Measurements from ENCODE around the gene FEM1B. TPM values are rescaled to one million over a fixed set of nuclear protein-coding genes. Genes with fewer than 3 reads are reported as not detected.

Gene FEM1B
- total RNA-seq, 1 donor from 2014 or later, result 46.7 TPM

GRCh38 chr15:68318008-68318835, 40.7 kb downstream of the FEM1B start:
- no peak overlapping the region for H3K27ac ChIP-seq (replicated peaks)
- DNase-seq, result no peak
- no peaks in the 10 kb centered on the region for H3K27me3 ChIP-seq (ENCODE audit: low read depth)
- no peaks in the 10 kb centered on the region for H3K9me3 ChIP-seq (replicated peaks)
- intact Hi-C loops (cut with micrococcal nuclease), result no loop called here
- H3K4me3 ChIP-seq, result no peak overlapping the region
- H3K36me3 ChIP-seq, result peaks cover 21% of the 10 kb centered on the region
- no peak for TF ChIP-seq CTCF (IDR thresholded peaks at IDR 0.05; ENCODE audit: borderline replicate concordance)
- H3K4me1 ChIP-seq, result peaks cover 11% of the 10 kb centered on the region

DNA sequence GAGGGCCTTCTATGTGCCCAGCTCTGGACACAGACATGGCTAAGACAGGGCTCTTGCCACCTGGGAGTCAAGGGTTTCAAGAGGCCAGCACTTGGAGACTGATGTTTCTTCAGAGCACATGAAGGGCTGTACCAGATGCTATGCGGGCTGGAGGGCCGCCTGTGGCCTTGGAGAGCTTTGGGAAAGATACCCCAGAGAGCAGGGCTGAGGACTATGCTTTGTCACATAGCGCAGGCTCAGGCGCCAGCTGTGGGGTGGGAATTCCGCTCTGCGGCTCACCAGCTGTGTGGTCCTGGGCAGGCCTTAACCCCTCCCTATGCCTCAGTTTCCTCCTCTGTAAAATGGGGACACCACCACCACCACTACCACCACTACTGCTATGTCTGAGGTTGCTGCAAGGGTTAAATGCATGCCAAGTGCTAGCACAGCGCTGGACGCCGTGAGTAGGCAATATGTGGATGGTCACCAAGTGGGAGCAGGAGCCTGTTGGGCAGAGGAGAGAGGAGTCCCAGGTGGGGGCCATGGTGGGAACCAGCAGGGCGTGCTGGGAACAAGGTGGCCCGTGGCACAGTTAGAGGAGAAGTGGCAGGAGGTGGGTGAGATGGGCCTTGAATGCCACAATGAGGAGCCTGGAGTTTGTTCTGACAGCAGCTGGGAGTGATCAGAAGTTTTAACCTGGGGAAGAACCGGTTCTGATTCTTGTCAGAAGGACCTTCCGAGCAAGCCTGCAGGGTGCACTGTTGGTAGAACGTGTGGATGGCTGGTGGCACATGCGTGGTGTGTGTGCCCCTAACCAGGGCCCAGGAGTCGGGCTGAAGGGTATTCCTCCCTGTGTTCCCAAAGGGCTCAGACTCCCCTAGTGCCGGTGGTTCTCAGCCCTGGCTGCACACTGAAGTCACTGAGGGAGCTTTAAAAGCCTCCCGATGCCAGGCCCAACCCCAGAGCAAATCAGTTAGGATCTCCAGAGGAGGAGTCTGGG, 41.7 kb downstream of the FEM1B start:
- Histone ChIP-seq H3K27ac (replicated peaks) (no peak overlapping the region), H3K9me3 (replicated peaks) (no peaks in the 10 kb centered on the region), H3K4me3 (no peak overlapping the region), H3K4me1 (peaks cover 11% of the 10 kb centered on the region), H3K36me3 (peaks cover 21% of the 10 kb centered on the region), H3K27me3 (ENCODE audit: low read depth) (no peaks in the 10 kb centered on the region)
- intact Hi-C loops (cut with micrococcal nuclease), result no loop called here
- TF ChIP-seq CTCF (IDR thresholded peaks at IDR 0.05; ENCODE audit: borderline replicate concordance), result no peak
- no peak for DNase-seq

DNA sequence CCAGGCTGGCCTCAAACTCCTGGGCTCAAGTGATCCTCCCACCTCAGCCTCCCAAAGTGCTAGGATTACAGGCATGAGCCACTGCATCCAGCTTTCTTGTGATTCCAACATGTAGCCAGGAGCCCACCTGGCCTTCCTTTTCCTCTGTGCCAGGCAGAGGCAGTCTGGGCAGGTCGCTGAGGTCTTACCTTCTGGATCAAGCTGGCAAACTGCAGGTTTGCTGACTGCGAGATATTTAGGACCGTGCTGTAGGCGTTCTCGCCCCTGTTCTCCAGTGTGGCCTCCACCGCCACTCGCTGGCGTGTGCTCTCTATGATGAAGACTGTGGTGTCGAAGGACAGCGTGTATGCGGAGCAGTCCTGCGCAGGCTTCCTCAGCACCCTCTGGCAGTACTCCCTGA, 42.5 kb downstream of the FEM1B start:
- H3K9me3 ChIP-seq (replicated peaks), result no peaks in the 10 kb centered on the region
- DNase-seq, result no peak
- no peak for TF ChIP-seq CTCF (IDR thresholded peaks at IDR 0.05; ENCODE audit: borderline replicate concordance)
- no peaks in the 10 kb centered on the region for H3K27me3 ChIP-seq (ENCODE audit: low read depth)
- H3K36me3 ChIP-seq, result peaks cover 21% of the 10 kb centered on the region
- no peak overlapping the region for H3K4me3 ChIP-seq
- no peak overlapping the region for H3K27ac ChIP-seq (replicated peaks)
- peaks cover 11% of the 10 kb centered on the region for H3K4me1 ChIP-seq
- intact Hi-C loops (cut with micrococcal nuclease), result no loop called here

GRCh38 chr15:68321229-68321628, 43.7 kb downstream of the FEM1B start:
- Histone ChIP-seq H3K36me3 (peaks cover 21% of the 10 kb centered on the region), H3K4me1 (peaks cover under 1% of the 10 kb centered on the region), H3K27me3 (ENCODE audit: low read depth) (no peaks in the 10 kb centered on the region), H3K27ac (replicated peaks) (no peak overlapping the region), H3K9me3 (replicated peaks) (no peaks in the 10 kb centered on the region), H3K4me3 (no peak overlapping the region)
- intact Hi-C loops (cut with micrococcal nuclease), result no loop called here
- no peak for DNase-seq
- no peak for TF ChIP-seq CTCF (IDR thresholded peaks at IDR 0.05; ENCODE audit: borderline replicate concordance)

DNA sequence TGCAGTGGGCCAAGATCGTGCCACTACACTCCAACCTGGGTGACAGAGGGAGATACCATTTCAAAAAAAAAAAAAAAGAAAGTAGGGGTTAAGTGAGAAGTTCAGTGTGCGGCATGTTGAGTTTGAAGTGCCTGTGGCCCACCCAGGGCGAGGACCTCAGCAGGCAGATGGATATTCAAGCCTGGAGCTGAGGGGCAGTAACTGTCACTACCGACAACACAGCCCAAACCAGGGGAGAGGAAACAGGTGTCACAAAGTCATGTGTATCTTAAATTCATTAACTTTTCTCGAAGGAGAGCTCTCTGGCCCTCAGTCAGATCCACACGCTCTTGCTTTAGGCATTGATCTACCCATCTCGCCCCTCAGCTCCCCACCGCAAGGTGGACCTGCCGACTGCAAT, 45.3 kb downstream of the FEM1B start:
- Histone ChIP-seq H3K4me1 (no peaks in the 10 kb centered on the region), H3K9me3 (replicated peaks) (no peaks in the 10 kb centered on the region), H3K4me3 (no peak overlapping the region), H3K27me3 (ENCODE audit: low read depth) (no peaks in the 10 kb centered on the region), H3K27ac (replicated peaks) (no peak overlapping the region), H3K36me3 (peaks cover 21% of the 10 kb centered on the region)
- TF ChIP-seq CTCF (IDR thresholded peaks at IDR 0.05; ENCODE audit: borderline replicate concordance), result no peak
- intact Hi-C loops (cut with micrococcal nuclease), result no loop called here
- DNase-seq, result no peak
